GM12878 (cell line): ENCODE results near the gene BATF3. TPM values are rescaled to one million over a fixed set of nuclear protein-coding genes. Genes with fewer than 3 reads are reported as not detected.

ENCODE experiments used
- BACH1 ChIP-seq: fragments of 450-650 bp; IDR thresholded peaks from 2 replicates; pipeline ENCODE4 v1.6.1; 2017; ENCODE audit warnings: mild to moderate bottlenecking, borderline replicate concordance
- EGR1 ChIP-seq, 2 experiments: IDR thresholded peaks; 1 replicate in 1 of 2; 2 replicates in 1 of 2; pipeline ENCODE4 v1.6.1; 2011 to 2012; ENCODE audit warnings: low read depth in 2 of 2, low read length in 2 of 2, borderline replicate concordance in 1 of 2, mild to moderate bottlenecking in 1 of 2, moderate library complexity in 1 of 2
- HDAC2 ChIP-seq: fragments of 200-600 bp; sonication (generic); IDR thresholded peaks from 2 replicates; pipeline ENCODE4 v1.6.1; 2017
- MTA2 ChIP-seq: fragments of 450-650 bp; IDR thresholded peaks from 2 replicates; pipeline ENCODE4 v1.6.1; 2016; ENCODE audit warnings: low read depth, mild to moderate bottlenecking, moderate library complexity
- MYB ChIP-seq: fragments of 150-350 bp; IDR thresholded peaks from 2 replicates; pipeline ENCODE4 v1.6.1; 2014; ENCODE audit warnings: mild to moderate bottlenecking, low read depth, low read length, borderline replicate concordance
- PBX3 ChIP-seq: IDR thresholded peaks from 2 replicates; pipeline ENCODE4 v1.6.1; 2011; ENCODE audit warnings: mild to moderate bottlenecking, low read depth, low read length, moderate library complexity; ENCODE audit not compliant: insufficient replicate concordance
- RELB ChIP-seq: fragments of 450-650 bp; IDR thresholded peaks from 2 replicates; pipeline ENCODE4 v1.6.1; 2017; ENCODE audit warnings: low read depth, mild to moderate bottlenecking, moderate library complexity
- YY1 ChIP-seq: IDR thresholded peaks from 2 replicates; pipeline ENCODE4 v1.6.1; 2011; ENCODE audit warnings: low read depth, mild to moderate bottlenecking, low read length
- polyA plus RNA-seq, 11 experiments: library from polyadenylated mRNA; depleted of rRNA in 4 of 11; unstranded in 6 of 11; stranded (reverse) in 5 of 11; fragments of >200 nt; fragmentation: Nextera tagmentation in 4 of 11; fragmentation: Illumina TruSeq in 1 of 11; extraction: Ambion mirVana in 4 of 11; extraction: Trizol in 1 of 11; gene quantifications; 1 replicate in 1 of 11; 2 replicates in 10 of 11; pipeline versions ENCODE4 v1.2.1 to v1.2.3, GENCODE V29; 2011 to 2016; ENCODE audit warnings: inconsistent platforms in 2 of 11, missing spikeins in 2 of 11, low read depth in 1 of 11
- total RNA-seq, 4 experiments: library from RNA; depleted of rRNA in 3 of 4; stranded (reverse); fragments of >200 nt in 3 of 4; fragmentation: Illumina TruSeq in 1 of 4; extraction: Trizol in 1 of 4; gene quantifications; 2 replicates each; pipeline versions ENCODE4 v1.2.1 to v1.2.3, GENCODE V29; 2013 to 2021

Gene BATF3
- total and polyA plus RNA-seq, 10 of the 15 experiments (the other 5 are each of a cell fraction or from before 2014, with no cell fraction given): 11.1 to 56.8 (median 30.8) TPM

- TF ChIP-seq RELB (peak; percentile 26; the same call in 1 of the 2 replicates), PBX3 (peak; percentile 69), YY1 (0 out of 2 replicates have a peak, but pooled peaks have one; percentile 26), MTA2 (no peak), HDAC2 (no peak), EGR1 (IDR thresholded peaks at IDR 0.05; ENCODE audit: borderline replicate concordance in 1 of 2, low read depth in 2 of 2, low read length in 2 of 2) (peak in 1 of 2 experiments; percentile 0; a peak in 1 of 3 replicates), MYB (no peak), BACH1 (0 out of 2 replicates have a peak, but pooled peaks have one; percentile 24)
- TF ChIP-seq, all 136 proteins: peak for 19
Measured at GRCh38 chr1:212700223-212700891, 717 bp upstream of the BATF3 start (continued).
